NCI-H187 (cell line): ENCODE measurements around the gene GOLGB1.

Experiments
- DNase-seq, 2 experiments: peaks; one replicate each; lab custom pipeline; 2025; lab: John Stamatoyannopoulos, UW

The GOLGB1 gene

GRCh38 chr3:121637922-121638321, 111.6 kb downstream of the GOLGB1 start:
- DNase-seq = no peak

GRCh38 chr3:121630355-121630754, 119.2 kb downstream of the GOLGB1 start:
- no peak for DNase-seq

- no peak for DNase-seq
Observed at GRCh38 chr3:121629601-121630000, 119.9 kb downstream of the GOLGB1 start.

DNA sequence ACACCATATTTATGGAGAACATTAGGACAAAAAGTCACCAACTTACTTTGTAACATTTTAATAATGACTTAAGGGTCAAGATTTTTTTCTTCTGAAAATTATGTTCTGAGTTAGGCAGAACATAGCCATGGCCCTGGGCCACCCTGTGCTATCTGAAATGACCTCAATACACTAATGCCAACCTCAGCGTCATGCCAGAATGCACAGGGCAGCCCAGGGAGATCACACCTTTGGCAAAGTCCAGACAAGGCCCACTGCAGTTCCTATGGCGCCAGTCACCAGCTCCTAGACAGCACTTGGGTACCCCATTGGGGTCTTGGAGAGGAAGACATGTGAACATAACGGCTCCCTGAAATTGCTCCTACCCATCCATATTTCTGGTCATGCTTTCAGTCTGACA, 121.9 kb downstream of the GOLGB1 start:
- no peak for DNase-seq

DNA sequence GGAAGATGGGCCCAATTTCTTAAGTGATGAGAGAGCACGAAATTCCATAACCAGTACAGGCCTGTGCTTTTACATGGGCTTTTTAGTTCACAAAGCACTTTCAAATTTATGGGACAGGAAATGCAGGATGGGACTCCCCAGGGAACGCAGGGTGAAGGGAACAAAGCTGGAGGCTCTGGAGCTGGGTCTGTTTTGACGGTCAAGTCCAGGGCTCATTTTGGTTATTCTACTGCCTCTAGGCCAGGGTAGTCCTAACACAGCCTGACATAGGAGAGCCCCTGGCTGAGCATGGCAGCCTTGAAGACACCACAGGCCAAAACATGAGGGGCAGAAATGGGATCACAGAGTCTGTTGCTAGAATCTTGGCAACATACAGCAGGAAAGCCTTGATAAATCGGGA, 122.3 kb downstream of the GOLGB1 start:
- DNase-seq = no peak

DNA sequence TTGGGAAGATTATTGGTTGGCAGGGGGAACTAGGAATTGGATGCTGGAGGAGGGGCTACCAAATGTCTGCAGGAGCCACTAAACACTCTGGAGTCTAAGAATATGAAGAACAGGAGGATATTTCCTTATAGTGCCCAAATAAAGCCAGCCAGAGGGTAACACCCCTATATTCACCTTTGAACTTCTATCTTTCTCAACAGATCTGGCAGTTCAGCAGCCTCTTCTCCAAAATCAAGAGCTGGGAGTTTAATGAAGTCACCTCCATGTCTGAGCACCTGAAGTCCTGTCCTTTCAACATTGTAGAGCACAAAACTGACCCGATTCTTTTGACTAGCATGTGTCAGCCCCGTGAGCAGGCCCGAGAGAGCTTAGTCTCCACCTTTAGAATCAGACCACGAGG, 123.0 kb downstream of the GOLGB1 start:
- DNase-seq = no peak

DNA sequence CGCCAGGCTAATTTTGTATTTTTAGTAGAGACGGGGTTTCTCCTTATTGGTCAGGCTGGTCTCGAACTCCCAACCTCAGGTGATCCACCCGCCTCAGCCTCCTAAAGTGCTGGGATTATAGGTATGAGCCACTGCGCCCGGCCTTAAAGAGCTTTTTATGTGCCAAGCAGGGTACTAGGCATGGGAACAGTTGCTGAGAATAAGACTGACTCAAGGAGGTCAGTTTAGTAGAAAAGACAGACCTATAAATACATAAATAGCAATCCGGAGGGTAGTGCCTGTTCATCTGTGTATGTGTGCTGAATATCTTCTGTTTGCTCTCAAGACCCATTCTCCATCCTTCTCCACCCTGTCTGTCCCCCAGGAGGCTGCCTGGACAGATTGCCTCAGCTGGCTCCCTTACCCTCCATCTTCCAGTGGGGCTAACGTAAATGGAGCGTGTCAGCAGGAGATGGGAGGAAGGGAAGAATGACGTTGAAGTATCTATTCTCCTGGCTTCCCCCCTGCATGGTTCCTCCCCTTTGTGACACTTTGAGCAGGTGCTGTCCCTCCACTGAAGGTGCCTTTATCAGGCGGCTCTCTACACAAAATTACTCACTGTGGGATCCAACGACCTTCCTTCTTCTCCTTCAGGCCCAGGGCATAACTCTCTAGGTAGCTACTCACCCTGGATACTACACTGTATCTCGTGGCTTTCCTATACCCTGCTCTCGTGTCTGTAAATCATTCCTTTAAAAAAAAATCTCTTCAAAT, 125.2 kb downstream of the GOLGB1 start:
- DNase-seq = peak; percentile 74 to 82

- no peak for DNase-seq
Observed at GRCh38 chr3:121621491-121621890, 128.1 kb downstream of the GOLGB1 start.

DNA sequence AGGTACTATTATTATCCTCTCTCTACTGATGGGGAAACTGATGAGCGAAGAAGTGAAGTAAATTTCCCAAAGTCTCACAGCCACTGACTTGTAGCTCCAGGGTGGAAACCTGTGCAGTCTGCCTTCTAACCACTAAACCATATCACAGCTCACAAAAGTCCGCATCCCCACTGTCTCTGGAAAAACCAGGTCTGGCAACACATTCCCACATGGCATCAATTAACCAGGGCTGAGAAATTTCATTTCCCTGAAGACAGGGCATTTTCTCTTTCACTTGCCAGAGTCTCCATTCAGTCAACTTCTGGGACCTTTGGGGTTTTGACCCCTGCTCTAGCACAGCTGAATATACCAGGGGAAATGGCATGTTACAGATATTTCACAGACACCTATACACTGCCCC, 129.8 kb downstream of the GOLGB1 start:
- no peak for DNase-seq
